ENCODE results near the gene DIS3L. TPM values are rescaled to one million over a fixed set of nuclear protein-coding genes. Genes with fewer than 3 reads are reported as not detected.
A peak's percentile ranks its signal among the peaks of the same experiment; 100 is the strongest.

DIS3L gene
- total and polyA plus RNA-seq, 2 of the 13 experiments (the other 11 are each of a cell fraction or from before 2014, with no cell fraction given) = 21.0 to 50.5 TPM

- FAIRE-seq (no peak), DNase-seq (ENCODE audit: low spot score) (no peak), ATAC-seq (peak; percentile 63)
- intact Hi-C loops (cut with micrococcal nuclease; ENCODE audit: unreplicated experiment) = loop anchor here (5.0 kb wide), 1 partner anchor 127 kb away; the partner anchor contains the start of gene SNAPC5
- BruUV-seq (replicated peaks) = no TSS peak
- in situ Hi-C loops (cut with HindIII; ENCODE audit: extremely low pct_ligation_motif_present, low pct_unique_long_range_greater_than_20kb) = no loop called here
- H3K79me2 ChIP-seq (ENCODE audit: insufficient read depth, low read length) = no peaks in the 10 kb centered on the region
- H3K9ac ChIP-seq (ENCODE audit: insufficient read depth, low read depth, low read length) = peak overlapping the region; percentile 15; the same call in 1 of the 2 replicates
- POLR2A ChIA-PET = interaction anchor here (1.7 to 2.0 kb wide), 2 partner anchors 16 to 135 kb away, joined by 4 to 6 read pairs; partner anchors contain the start of genes MAP2K1, RPL4 and ZWILCH
- WGBS (ENCODE audit: low lambda C conversion rate) = 16% methylated on average over 12 of the region's 12 CpGs
- H3K27ac ChIP-seq (ENCODE audit: extremely low read length, insufficient read depth, low read length) = no peak overlapping the region
- peak overlapping the region; percentile 20 to 42 (median 41) for H3K4me3 ChIP-seq (replicated peaks in 1 of 3; ENCODE audit: insufficient read depth in 1 of 3, low read depth in 2 of 3, low read length in 3 of 3)
- H2AFZ ChIP-seq (ENCODE audit: low read length) = peak overlapping the region; percentile 8
- no peaks in the 10 kb centered on the region for H4K20me1 ChIP-seq (ENCODE audit: insufficient read depth, low read length)
- H3K4me1 ChIP-seq (ENCODE audit: insufficient read depth, low read length) = peaks cover 36% of the 10 kb centered on the region
- peak overlapping the region; percentile 67 for H3K4me2 ChIP-seq (ENCODE audit: low read depth, low read length)
- CTCF ChIA-PET (ENCODE audit: low intra/inter-chr PET ratio, low total read pairs) = no interaction called here
- H3K36me3 ChIP-seq (replicated peaks in 1 of 2; ENCODE audit: control insufficient read depth in 1 of 2, insufficient read depth in 2 of 2, low read length in 2 of 2) = no peaks in the 10 kb centered on the region
- no peaks in the 10 kb centered on the region for H3K27me3 ChIP-seq (ENCODE audit: control insufficient read depth in 1 of 2, insufficient read depth in 2 of 2, low read length in 2 of 2)
- no peaks in the 10 kb centered on the region for H3K9me3 ChIP-seq (ENCODE audit: low read length)
- TF ChIP-seq MIER3 (CRISPR knock-in tag; IDR thresholded peaks at IDR 0.05; ENCODE audit: borderline replicate concordance) = no peak
- no peak for TF ChIP-seq TCF7L2 (IDR thresholded peaks at IDR 0.05; ENCODE audit: low read depth, low read length)
- no peak for TF ChIP-seq ZNF720 (CRISPR knock-in tag; IDR thresholded peaks at IDR 0.05)
- peak; percentile 87 for TF ChIP-seq CEBPG (CRISPR knock-in tag; IDR thresholded peaks at IDR 0.05)
- no peak for TF ChIP-seq ZNF460 (CRISPR knock-in tag; IDR thresholded peaks at IDR 0.05; ENCODE audit: borderline replicate concordance)
- peak; percentile 42; the same call in 1 of the 2 replicates for TF ChIP-seq MAX (IDR thresholded peaks at IDR 0.05)
- no peak for TF ChIP-seq STAT6 (CRISPR knock-in tag; IDR thresholded peaks at IDR 0.05; ENCODE audit: borderline replicate concordance)
- TF ChIP-seq GMEB1 (CRISPR knock-in tag; IDR thresholded peaks at IDR 0.05; ENCODE audit: borderline replicate concordance) = no peak
- peak; percentile 82 to 92 for TF ChIP-seq ATF4 (CRISPR knock-in tag; IDR thresholded peaks at IDR 0.05)
- TF ChIP-seq ZNF703 (CRISPR knock-in tag; IDR thresholded peaks at IDR 0.05; ENCODE audit: borderline replicate concordance) = no peak
- peak; percentile 51 for TF ChIP-seq ATF3 (CRISPR knock-in tag; IDR thresholded peaks at IDR 0.05)
These were observed 76.6 kb downstream of the DIS3L start for GRCh38 chr15:66369773-66370651.

Data from HepG2 (cell line).